Embryonic facial prominence (tissue), 1 donor: ENCODE data around the gene ZNF554.

Source experiments
- DNase-seq: peaks from one replicate; pipeline ENCODE4 v3.0.0-alpha.2; 2016; ENCODE audit errors: extremely low spot score

The ZNF554 gene

DNA sequence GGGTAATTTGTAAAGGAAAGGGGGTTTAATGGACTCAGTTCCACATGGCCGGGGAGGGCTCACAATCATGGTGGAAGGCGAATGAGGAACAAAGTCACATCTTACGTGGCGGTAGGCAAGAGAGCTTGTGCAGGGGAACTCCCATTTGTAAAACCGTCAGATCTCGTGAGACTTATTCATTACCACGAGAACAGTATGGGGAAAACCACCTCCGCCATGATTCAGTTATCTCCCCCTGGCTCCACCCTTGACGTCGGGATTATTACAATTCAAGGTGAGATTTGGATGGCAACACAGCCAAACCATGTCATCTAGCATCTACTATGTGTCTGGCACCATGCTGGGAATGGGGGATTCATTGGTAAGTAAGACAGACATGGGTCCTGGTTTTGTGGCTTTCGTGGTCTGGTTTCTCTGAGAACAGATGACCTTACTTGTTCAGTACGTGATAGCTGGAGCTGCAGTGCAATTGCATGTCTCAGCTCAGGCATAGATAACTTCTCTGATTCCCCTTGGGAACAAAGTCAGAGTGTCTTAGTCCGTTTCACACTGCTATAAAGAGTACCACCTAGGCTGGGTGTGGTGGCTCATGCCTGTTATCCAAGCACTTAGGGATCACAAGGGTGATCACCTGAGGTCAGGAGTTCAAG is 8.3 kb downstream of the ZNF554 start:
- DNase-seq = no peak

DNA sequence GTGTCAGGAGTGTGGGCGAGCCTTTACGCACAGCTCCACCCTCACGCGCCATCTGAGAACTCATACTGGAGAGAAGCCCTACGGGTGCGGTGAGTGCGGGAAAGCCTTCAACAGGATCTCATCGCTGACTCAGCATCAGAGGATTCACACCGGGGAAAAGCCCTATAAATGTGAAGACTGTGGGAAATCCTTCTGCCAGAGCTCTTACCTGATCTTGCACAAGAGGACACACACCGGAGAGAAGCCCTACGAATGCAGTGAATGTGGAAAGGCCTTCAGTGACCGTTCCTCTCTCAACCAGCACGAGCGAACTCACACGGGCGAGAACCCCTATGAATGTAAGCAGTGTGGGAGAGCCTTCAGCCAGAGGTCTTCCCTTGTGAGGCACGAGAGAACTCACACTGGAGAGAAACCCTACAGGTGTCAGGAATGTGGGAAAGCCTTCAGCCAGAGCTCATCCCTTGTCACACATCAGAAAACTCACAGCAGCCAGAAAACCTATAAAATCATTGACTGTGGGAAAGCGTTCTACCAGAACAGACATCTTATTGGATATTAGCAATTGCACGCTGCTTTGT is 14.7 kb downstream of the ZNF554 start:
- DNase-seq = no peak

DNA sequence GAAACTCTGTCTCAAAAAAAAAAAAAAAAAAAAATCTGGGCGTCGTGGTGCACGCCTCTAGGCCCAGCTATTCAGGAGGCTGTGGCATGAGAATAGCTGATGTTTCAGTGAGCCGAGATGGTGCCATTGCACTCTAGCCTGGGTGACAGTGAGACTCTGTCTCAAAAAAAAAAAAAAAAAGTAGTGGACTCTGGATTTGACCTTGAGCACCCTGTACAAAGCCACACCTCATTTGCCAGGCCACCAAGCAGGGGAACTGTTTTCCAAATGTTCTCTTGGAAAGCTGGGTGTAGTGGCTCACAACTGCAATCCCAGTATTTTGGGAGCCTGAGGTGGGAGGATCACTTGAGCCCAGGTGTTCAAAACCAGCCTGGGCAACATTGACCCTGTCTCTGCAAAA is 17.8 kb downstream of the ZNF554 start:
- no peak for DNase-seq

DNA sequence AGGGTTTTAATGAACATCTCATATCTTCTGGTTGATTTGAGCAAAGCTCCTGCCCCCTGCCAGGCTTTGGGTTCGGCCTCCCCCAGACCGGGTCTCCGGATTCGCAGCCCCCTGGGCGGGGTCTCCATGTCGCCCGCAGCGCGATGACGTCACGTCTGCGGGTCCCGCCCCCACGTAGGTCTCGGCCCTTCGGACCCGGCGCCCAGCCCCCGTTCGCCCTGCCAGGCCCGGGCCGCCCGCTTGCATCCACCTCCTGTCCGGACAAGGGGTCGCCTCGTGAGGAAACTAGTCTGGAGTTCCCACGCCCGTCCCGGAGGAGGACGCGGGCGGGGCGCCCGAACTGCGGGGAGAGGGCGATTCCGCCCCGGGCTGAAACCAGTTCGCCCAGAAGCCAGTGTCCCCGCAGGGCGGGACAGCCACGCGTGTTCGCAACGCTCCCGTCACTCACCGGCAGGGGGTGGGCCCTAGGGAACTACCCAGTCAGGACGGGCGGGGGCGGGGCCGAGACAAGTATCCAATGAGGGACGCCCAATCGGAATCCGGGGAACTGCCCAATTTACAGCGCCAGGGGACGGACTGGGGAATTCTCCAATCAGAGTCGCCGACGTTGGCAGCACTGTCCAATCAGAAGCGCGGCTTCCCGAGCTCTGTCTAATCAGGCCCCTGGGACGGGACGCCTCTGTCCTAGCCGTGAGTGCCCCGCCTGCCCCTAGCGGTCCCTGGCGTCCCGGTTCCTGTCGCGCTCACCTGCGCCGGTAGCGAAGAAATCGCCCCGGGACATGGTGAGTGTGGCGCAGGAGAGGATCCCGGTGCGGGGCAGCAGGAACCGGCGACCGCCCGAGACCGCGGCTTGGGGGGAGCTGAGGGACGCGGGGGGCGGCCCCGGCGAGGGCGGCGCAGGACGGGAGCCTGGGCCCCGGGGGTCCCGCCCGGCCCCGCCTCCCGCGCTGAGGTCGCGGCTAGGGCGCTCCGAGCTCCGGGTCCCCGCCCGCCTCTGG is 21.4 kb downstream of the ZNF554 start, which contains the start of gene ZNF555:
Gene ZNF555, plus strand, starts transcription at position 682 of the 998 bp plus-strand sequence. Its CDS starts 98 bp downstream, at position 780.
- peak; percentile 97 for DNase-seq

DNA sequence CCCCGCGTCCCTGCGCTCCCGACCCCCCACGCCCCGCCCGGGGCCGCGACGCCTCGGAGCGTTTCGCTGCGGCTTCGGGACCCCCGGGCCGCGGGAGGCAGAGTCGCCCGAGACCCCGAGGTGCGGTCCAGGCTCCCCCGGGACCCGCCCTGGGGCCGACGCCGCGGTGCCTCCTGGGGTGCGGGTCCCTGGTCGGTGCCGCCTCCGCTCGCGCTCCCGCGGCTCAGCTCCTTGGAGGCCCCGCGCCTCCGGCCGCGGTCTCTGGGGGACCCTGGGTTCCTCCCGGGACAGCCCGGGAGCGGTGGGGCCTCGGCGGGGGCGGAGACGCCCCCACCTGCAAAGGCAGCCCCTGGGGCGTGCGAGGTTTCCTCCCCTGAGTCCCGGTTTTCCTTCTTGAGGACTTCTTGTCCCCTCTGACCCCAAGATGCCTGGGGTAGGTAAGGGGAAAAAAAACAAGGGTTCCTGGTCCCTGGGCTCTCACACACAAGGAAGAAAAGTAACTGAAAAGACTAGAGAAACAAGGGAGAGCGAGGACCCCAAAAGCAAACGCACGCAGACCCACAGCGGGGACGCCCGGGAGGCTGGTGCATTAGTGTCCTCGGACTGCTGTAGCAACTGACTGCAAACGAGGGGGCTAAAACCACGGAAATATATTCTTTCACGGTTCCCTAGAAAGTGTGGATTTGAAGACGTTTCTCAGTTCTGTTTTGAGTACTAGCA is 22.3 kb downstream of the ZNF554 start:
- no peak for DNase-seq

DNA sequence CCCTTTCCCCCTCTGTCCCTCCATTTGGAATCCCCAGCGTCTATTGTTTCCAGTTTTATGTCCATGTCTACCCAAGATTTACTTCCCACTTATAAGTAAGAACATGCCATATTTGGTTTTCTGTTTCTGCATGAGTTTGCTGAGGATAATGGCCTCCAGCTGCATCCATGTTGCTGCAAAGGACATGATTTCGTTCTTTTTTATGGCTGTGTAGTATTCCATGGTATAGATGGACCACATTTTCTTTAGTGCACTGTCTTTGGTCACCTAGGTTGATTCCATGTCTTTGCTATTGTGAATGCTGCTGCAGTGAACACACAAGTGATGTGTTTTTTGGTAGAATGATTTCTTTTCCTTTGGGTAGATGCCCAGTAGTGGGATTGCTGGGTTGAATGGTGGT is 25.4 kb downstream of the ZNF554 start:
- DNase-seq = no peak

DNA sequence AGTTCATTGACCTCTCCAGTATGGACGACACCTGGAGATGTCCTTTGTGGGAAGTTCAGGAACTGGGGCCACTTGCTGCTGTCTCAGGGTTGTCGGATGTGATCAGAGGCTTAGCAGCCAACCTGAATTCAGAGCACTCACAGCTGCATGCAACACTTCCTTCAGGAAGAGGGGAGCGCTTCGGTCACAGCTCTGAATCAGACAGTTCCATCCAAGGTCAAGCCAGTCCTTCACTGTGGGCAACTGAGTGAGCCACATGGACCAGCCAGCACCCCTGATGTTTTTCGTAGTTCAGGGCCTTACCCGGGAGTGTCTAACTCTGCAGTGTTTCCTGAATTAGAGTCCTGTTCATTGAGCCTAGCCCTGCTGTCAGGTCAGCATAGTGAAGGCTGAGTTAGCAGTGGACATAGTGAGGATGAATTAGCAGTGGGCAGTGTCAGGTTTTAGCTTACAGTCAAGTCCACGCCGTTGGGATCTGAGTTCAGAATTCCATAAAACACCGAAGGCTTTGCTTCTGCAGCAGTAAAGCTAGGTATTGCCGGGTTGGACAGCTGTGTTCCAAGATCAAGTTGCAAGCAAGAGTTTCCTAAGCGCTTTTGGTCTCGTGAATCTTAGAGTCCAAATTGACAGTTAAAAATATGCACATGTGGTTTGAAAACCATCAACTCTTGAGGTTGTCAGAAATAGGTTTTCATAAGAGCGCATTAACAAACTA is 26.7 kb downstream of the ZNF554 start:
- no peak for DNase-seq

DNA sequence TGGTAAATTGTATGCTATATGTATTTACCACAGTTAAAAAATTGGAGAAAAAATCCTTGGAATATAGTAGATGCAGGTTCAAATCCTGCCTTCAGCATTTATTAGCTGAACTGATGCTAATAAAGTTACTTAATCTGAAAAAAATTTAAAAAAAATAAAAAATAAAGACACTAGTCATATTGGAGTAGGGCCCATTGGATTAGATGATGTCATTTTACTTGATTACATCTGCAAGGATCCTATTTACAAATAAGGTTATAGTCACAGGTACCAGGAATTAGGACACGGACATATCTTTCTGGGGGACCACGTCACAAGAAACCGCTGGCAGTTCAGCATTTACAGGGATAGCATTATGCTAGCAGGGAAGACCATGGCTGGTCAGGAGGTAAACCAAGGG is 27.8 kb downstream of the ZNF554 start:
- DNase-seq = no peak

DNA sequence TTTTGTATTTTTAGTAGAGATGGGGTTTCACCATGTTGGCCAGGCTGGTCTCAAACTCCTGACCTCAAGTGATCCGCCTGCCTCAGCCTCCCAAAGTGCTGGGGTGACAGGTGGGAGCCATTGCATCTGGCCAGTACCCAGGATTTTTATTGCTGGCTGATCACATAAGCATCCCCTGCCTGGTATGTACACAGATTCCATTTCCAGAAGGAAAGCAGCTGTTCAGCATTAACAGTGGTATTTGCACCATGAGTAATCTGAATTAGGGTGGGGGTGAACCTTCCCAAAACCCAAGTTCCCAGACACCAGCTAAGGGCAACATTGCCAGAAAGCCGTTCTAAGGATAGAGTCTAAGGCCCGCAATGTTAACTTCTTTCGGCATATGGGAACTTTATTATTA is 28.9 kb downstream of the ZNF554 start:
- no peak for DNase-seq

DNA sequence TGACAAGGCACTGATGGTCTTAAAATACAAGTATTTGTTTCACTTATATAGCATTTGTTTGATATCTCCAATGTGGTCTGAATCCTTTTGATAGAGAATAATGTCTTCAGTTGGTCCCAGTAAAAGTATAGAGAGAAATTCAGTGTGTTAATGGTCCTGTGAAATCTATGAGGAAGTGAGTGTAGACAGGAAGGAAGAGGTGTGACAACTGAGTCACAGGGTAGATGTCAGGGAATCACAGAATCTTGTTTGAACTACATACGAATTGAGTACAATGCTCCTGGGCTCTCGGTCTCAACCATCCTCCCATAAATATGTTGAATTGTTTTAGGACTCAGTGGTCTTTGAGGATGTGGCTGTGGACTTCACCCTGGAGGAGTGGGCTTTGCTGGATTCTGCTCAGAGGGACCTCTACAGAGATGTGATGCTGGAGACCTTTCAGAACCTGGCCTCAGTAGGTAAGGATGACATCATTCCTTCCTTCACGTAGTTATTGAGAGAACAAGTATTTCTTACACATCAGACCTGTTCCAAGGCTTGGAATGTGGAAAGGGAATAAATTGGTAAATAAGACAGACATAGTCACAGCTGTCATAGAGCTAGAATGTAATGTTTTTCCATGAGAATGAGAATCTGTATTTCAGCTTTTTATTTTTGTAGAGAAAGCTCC is 30.7 kb downstream of the ZNF554 start:
- DNase-seq = no peak

DNA sequence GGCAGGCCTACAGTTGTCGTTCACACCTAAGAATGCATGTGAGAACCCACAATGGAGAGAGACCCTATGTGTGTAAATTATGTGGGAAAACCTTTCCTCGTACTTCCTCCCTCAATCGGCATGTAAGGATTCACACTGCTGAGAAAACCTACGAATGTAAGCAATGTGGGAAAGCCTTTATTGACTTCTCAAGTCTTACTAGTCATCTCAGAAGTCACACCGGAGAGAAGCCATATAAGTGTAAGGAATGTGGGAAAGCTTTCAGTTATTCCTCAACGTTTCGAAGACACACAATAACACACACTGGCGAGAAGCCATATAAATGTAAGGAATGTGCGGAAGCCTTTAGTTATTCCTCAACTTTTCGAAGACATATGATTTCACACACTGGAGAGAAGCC is 32.9 kb downstream of the ZNF554 start:
- no peak for DNase-seq

DNA sequence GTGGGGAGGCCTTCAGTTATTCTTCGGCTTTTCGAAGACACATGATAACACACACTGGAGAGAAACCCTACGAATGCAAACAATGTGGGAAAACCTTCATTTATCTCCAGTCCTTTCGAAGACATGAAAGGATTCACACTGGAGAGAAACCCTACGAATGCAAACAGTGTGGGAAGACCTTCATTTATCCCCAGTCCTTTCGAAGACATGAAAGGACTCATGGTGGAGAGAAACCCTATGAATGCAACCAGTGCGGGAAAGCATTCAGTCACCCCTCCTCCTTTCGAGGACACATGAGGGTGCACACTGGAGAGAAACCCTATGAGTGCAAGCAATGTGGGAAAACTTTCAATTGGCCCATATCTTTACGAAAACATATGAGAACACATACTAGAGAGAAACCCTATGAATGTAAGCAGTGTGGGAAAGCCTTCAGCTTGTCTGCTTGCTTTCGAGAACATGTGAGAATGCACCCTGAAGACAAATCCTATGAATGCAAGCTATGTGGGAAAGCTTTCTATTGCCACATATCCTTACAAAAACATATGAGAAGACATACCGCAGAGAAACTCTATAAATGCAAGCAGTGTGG is 33.4 kb downstream of the ZNF554 start:
- DNase-seq = no peak

DNA sequence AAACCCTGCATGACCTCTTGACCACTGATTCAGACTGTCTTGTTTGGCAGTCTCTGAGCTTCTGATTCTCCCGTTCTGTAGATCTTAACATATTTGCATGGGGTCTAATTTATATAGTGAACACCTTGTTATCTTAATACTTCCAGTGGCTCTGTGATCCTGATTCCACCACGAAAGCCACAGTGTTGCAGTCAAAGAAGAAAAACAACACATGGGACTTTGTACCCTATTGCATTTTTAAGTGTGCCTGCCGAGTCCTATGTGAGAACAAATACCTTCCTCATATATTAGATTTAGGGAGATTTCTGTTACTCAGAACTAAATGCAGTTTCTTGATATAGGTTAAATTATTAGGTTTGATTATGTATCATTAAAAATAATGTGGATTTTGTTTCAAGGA is 35.2 kb downstream of the ZNF554 start:
- no peak for DNase-seq

DNA sequence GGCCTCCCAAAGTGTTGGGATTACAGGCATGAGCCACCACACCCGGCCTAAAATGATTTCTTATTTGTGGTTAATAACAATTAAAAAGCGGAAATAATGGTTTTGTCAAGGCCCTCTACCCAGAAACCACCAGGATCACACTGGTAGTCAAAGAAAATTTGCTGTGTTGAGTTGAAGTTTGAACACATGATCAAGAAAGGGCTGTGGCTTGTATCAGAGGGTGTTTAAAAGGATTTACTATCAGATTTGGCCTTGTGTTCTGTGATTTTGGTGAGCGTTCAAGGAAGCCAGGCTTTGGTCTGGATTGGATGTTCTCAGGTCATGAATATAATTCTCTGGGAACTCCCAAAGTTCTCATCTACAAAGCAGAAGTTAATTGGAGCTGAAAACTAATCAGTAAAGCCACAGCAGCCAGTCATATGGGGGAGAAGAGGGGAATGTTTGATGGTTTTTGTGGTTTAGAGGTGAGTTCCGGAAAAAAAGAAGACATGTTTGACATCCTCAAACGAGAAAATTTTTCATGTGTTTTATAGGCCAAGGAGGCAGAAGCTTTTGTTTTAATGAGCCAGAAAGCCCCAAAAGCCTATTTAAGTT is 36.9 kb downstream of the ZNF554 start:
- no peak for DNase-seq

DNA sequence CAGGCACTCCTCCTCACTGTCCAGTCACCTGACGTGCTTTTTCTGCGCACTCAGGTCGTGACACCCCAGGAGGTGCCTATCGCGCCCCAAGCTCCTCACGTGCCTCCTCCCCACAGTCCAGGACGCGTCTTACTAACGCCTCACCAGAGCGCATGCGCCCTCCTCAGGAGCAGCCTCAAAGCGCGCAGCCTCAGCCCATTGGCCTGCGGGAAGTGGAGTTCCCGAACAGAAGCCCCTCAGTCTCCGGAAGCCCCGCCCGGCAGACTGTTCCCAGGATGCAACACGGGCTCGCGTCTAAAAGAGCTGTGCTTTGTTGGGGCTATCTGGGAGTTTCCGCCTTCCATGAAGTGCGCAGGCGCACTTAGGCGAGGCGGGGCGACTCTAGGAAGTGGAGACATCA is 39.2 kb downstream of the ZNF554 start:
- no peak for DNase-seq

DNA sequence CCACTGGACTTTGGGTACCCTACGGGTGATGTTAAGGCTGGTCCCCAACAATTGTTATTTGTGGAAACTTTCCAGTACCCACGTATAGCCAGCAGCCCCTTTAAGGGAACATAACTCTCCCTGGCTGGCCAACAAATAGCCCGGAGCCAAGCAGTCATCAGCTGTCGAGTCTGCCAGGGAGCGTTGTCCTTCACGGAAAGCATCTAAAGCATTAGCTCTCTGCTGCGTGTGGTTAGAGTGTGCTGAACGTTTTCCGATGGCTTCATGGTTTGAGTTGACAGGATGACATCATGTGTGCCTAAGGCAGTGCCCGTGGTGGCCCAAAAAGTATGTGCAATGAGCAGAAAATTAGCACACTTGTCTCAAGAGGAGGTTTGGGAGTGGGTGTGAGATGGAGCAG is 44.1 kb downstream of the ZNF554 start:
- no peak for DNase-seq

DNA sequence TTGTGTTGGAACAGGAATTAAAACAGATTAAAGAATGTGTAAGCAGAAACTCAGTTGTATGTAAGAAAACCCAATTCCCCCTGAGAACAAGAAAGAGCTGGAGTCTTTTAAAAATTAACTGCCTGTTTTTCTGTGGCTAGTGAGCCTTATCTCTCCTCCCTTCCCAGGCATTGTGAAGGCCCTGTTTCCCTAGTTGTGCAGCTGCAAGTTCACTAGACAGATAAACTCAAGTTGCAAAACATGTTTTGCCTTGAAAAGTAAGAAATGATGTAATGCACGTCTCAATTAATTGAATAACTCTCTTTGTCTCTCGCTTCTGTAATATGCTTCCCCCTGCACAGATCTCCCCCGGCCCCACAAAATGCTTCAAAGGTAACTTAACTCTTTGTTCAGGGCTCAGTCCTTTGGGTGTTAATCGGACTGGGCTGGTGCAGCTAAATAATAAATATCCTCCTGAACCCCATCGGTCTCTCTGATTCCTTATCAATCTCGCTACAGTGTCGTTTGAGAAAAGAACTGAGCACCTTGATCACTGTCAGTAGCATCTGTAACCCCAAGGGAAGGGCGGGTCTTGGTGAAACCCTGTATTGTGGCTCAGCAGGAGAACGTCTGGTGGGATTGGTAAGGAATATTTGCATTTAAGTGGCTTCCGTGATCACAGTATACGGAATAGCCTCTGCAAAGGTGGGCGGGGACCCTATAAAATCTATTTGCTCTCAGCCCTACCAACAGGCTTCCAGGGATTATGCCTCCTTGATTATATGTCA is 45.8 kb downstream of the ZNF554 start:
- DNase-seq = no peak

DNA sequence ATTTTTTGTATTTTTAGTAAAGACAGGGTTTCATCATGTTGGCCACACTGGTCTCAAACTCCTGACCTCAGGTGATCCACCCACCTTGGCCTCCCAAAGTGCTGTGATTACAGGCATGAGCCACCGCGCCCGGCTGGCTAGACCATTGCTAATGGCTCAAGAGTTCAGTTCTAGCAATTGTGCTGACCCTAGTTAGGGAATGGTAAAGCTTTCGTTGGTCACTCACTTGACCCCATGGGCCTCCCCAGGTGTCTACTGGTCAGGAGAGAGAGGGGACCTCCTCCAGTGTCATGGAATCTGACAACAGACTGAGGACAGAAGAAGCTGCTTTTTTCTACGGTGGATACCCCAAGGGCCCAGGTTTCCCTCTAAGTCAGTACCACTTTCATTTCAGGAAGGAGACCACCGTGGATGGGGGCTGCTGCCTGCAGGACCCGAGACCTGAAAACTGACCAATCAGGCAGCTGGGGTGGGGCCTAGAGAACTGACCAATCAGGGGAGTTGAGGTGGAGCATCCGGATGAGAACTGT is 46.9 kb downstream of the ZNF554 start:
- DNase-seq = no peak
